ENCODE results near the gene ERVW-1. TPM values are rescaled to one million over a fixed set of nuclear protein-coding genes. Genes with fewer than 3 reads are reported as not detected.
"Not testable (repeated sequence)": the region's sequence is repeated elsewhere in the genome, so short reads cannot be mapped to it uniquely, and the experiment has no call there.

Gene ERVW-1
- total RNA-seq, 1 donor from 2014 or later = not detected

- DNase-seq (ENCODE audit: low read depth) (peak; percentile 81), FAIRE-seq (no peak)
- peak; percentile 43 for TF ChIP-seq CTCF (IDR thresholded peaks at IDR 0.05; ENCODE audit: insufficient read depth, low read length, severe bottlenecking)
- no peaks in the 10 kb centered on the region for H3K27me3 ChIP-seq (ENCODE audit: control insufficient read depth, insufficient read depth, low read length)
- H3K4me3 ChIP-seq (ENCODE audit: low read depth, low read length) = peak overlapping the region; percentile 86
- H3K36me3 ChIP-seq (ENCODE audit: control insufficient read depth, insufficient read depth, low read length) = peaks cover 9% of the 10 kb centered on the region
These were observed 29.5 kb downstream of the ERVW-1 start for GRCh38 chr7:92448205-92448747.

- no peak for FAIRE-seq
- H3K27me3 ChIP-seq (ENCODE audit: control insufficient read depth, insufficient read depth, low read length) = no peaks in the 10 kb centered on the region
- H3K36me3 ChIP-seq (ENCODE audit: control insufficient read depth, insufficient read depth, low read length) = peaks cover 7% of the 10 kb centered on the region
- TF ChIP-seq CTCF (IDR thresholded peaks at IDR 0.05; ENCODE audit: insufficient read depth, low read length, severe bottlenecking) = peak; percentile 87
- DNase-seq (ENCODE audit: low read depth) = peak; percentile 77
- H3K4me3 ChIP-seq (ENCODE audit: low read depth, low read length) = peak within 1 kb of the TSS; percentile 86
These were observed 30.2 kb downstream of the ERVW-1 start, which contains the start of gene GATAD1 for GRCh38 chr7:92447345-92448204. Gene GATAD1, plus strand, starts transcription at chr7:92447482. Its CDS starts 248 bp downstream, at chr7:92447730.

- FAIRE-seq (no peak), DNase-seq (ENCODE audit: low read depth) (no peak)
- TF ChIP-seq CTCF (IDR thresholded peaks at IDR 0.05; ENCODE audit: insufficient read depth, low read length, severe bottlenecking) = no peak
- Histone ChIP-seq H3K4me3 (ENCODE audit: low read depth, low read length) (peak overlapping the region; percentile 86), H3K36me3 (ENCODE audit: control insufficient read depth, insufficient read depth, low read length) (peaks cover 6% of the 10 kb centered on the region), H3K27me3 (ENCODE audit: control insufficient read depth, insufficient read depth, low read length) (no peaks in the 10 kb centered on the region)
These were observed 30.8 kb downstream of the ERVW-1 start for GRCh38 chr7:92446869-92447344.

- H3K4me3 ChIP-seq (ENCODE audit: low read depth, low read length); H3K36me3 ChIP-seq (ENCODE audit: control insufficient read depth, insufficient read depth, low read length); FAIRE-seq; H3K27me3 ChIP-seq (ENCODE audit: control insufficient read depth, insufficient read depth, low read length); DNase-seq (ENCODE audit: low read depth): not testable (repeated sequence)
These were observed 35.0 kb downstream of the ERVW-1 start for GRCh38 chr7:92442720-92443119.

GRCh38 chr7:92437956-92438491 lies 39.7 kb downstream of the ERVW-1 start:
- DNase-seq (ENCODE audit: low read depth) (no peak), FAIRE-seq (no peak)
- Histone ChIP-seq H3K4me3 (ENCODE audit: low read depth, low read length) (no peak overlapping the region), H3K36me3 (ENCODE audit: control insufficient read depth, insufficient read depth, low read length) (no peaks in the 10 kb centered on the region), H3K27me3 (ENCODE audit: control insufficient read depth, insufficient read depth, low read length) (no peaks in the 10 kb centered on the region)
- no peak for TF ChIP-seq CTCF (IDR thresholded peaks at IDR 0.05; ENCODE audit: insufficient read depth, low read length, severe bottlenecking)
